D721Med (cell line): Measurements from ENCODE around the gene ERN1.

Source experiments
- DNase-seq: peaks from one replicate; pipeline ENCODE4 v3.0.0; 2011; ENCODE audit warnings: low spot score; ENCODE audit not compliant: insufficient read length
- FAIRE-seq: peaks from 2 replicates; lab custom pipeline; 2011; peaks lifted over from hg19 to GRCh38; lab: Jason Lieb, UNC
- CTCF ChIP-seq: IDR thresholded peaks from 2 replicates; pipeline ENCODE4 v1.5.1; 2012; ENCODE audit warnings: mild to moderate bottlenecking, control low read depth; ENCODE audit not compliant: insufficient read depth; ENCODE audit errors: missing control alignments

Gene ERN1

GRCh38 chr17:64054304-64054703 lies 75.6 kb downstream of the ERN1 start:
- DNase-seq (no peak), FAIRE-seq (no peak)
- no peak for TF ChIP-seq CTCF

GRCh38 chr17:64053101-64053500 lies 76.8 kb downstream of the ERN1 start:
- no peak for TF ChIP-seq CTCF
- FAIRE-seq (no peak), DNase-seq (no peak)

- DNase-seq (no peak), FAIRE-seq (no peak)
- no peak for TF ChIP-seq CTCF
These were observed 78.8 kb downstream of the ERN1 start for GRCh38 chr17:64051153-64051552.

GRCh38 chr17:64048805-64049204 lies 81.1 kb downstream of the ERN1 start:
- DNase-seq (no peak), FAIRE-seq (no peak)
- no peak for TF ChIP-seq CTCF

GRCh38 chr17:64045176-64045575 lies 84.8 kb downstream of the ERN1 start:
- no peak for TF ChIP-seq CTCF
- DNase-seq (no peak), FAIRE-seq (no peak)

- no peak for DNase-seq
- TF ChIP-seq CTCF: no peak
- FAIRE-seq: no peak
These were observed 87.1 kb downstream of the ERN1 start for GRCh38 chr17:64042700-64043485.

- no peak for DNase-seq
- FAIRE-seq: no peak
- no peak for TF ChIP-seq CTCF
These were observed 88.0 kb downstream of the ERN1 start for GRCh38 chr17:64041912-64042311.
